Small intestine (tissue), 7 donors: ENCODE data around the gene ITIH1. TPM values are rescaled to one million over a fixed set of nuclear protein-coding genes. Genes with fewer than 3 reads are reported as not detected.

Source experiments
- DNase-seq, 2 donors: peaks; one replicate each; pipeline versions ENCODE4 v3.0.0 to v3.0.0-alpha.2; 2013
- FAIRE-seq: peaks from 2 replicates; lab custom pipeline; 2012; peaks lifted over from hg19 to GRCh38; lab: Jason Lieb, UNC
- H3K27ac ChIP-seq, 3 donors: one replicate each; pipeline ENCODE4 v1.5.1; 2013; ENCODE audit warnings: low read length in 2 of 3, mild to moderate bottlenecking in 2 of 3, control low read depth in 1 of 3, inconsistent platforms in 1 of 3, low read depth in 1 of 3, moderate library complexity in 1 of 3
- H3K27me3 ChIP-seq, 3 donors: one replicate each; pipeline ENCODE4 v1.6.1; 2013; ENCODE audit warnings: low read length in 3 of 3, inconsistent platforms in 1 of 3; ENCODE audit not compliant: control insufficient read depth in 3 of 3, insufficient read depth in 3 of 3
- H3K36me3 ChIP-seq, 3 donors: one replicate each; pipeline ENCODE4 v1.6.1; 2013; ENCODE audit warnings: low read length in 3 of 3, inconsistent platforms in 1 of 3, low read depth in 1 of 3, mild to moderate bottlenecking in 1 of 3, moderate library complexity in 1 of 3; ENCODE audit not compliant: control insufficient read depth in 3 of 3, insufficient read depth in 2 of 3
- H3K4me1 ChIP-seq, 3 donors: one replicate each; pipeline ENCODE4 v1.6.1; 2013; ENCODE audit warnings: low read length in 2 of 3, inconsistent platforms in 1 of 3, low read depth in 1 of 3, mild to moderate bottlenecking in 1 of 3, moderate library complexity in 1 of 3; ENCODE audit not compliant: control insufficient read depth in 3 of 3, insufficient read depth in 2 of 3
- H3K4me3 ChIP-seq, 3 donors: one replicate each; pipeline ENCODE4 v1.5.1; 2013; ENCODE audit warnings: low read length in 3 of 3, control low read depth in 1 of 3, inconsistent platforms in 1 of 3, low read depth in 1 of 3, mild to moderate bottlenecking in 1 of 3, moderate library complexity in 1 of 3
- H3K9me3 ChIP-seq, 2 donors: one replicate each; pipeline ENCODE4 v1.6.1; 2013; ENCODE audit warnings: low read depth in 1 of 2, low read length in 1 of 2; ENCODE audit not compliant: control insufficient read depth in 2 of 2, insufficient read depth in 1 of 2
- WGBS, 3 donors: extraction: QIAGEN DNeasy Blood & Tissue Kit; methylation state at CpG; one replicate each; pipeline ENCODE4 v1.1.7; 2013; 5-methylcytosine and 5-hydroxymethylcytosine counted together
- polyA plus RNA-seq, 4 donors: library from polyadenylated mRNA; stranded (reverse) in 3 of 4; unstranded in 1 of 4; fragments of 200-250 nt in 3 of 4; fragments of 120-200 nt in 1 of 4; gene quantifications; one replicate each; pipeline versions ENCODE4 v1.2.1 to v1.2.3, GENCODE V29; 2013
- donor health status: healthy with polysubstance abuse.
- donor health status: control.
- donor health status: control.
- donor health status: Bipolar disorder and iron deficiency.
- donor health status: healthy.

ITIH1 gene
- polyA plus RNA-seq, 4 donors, result 0.13 to 0.58 TPM; not detected in 2

- Histone ChIP-seq H3K9me3 (no peaks in the 10 kb centered on the region), H3K36me3 (no peaks in the 10 kb centered on the region), H3K4me3 (no peak overlapping the region), H3K27ac (no peak overlapping the region), H3K4me1 (peaks cover 0 to 23% (median 0%) of the 10 kb centered on the region in 3 donors), H3K27me3 (no peaks in the 10 kb centered on the region)
- no peak for FAIRE-seq
- no peak for DNase-seq
- WGBS, 3 donors, result 82 to 87% (median 84%) methylated on average over 13 of the region's 13 CpGs
Measured at GRCh38 chr3:52790741-52791140, 13.3 kb downstream of the ITIH1 start.

- no peak overlapping the region for H3K27ac ChIP-seq
- no peak for FAIRE-seq
Measured at GRCh38 chr3:52791366-52791765, 14.0 kb downstream of the ITIH1 start.

GRCh38 chr3:52791928-52792327 lies 14.5 kb downstream of the ITIH1 start:
- H3K4me1 ChIP-seq, result peaks cover 0 to 23% (median 0%) of the 10 kb centered on the region in 3 donors

More at GRCh38 chr3:52791366-52791765, 14.0 kb downstream of the ITIH1 start:
- Histone ChIP-seq H3K4me1 (peaks cover 0 to 23% (median 0%) of the 10 kb centered on the region in 3 donors), H3K4me3 (no peak overlapping the region), H3K9me3 (no peaks in the 10 kb centered on the region), H3K27me3 (no peaks in the 10 kb centered on the region), H3K36me3 (no peaks in the 10 kb centered on the region)
- WGBS, 3 donors, result 72 to 82% (median 81%) methylated on average over 12 of the region's 12 CpGs
- no peak for DNase-seq

GRCh38 chr3:52792413-52792812 lies 15.0 kb downstream of the ITIH1 start:
- H3K4me1 ChIP-seq, result peaks cover 0 to 23% (median 0%) of the 10 kb centered on the region in 3 donors
- H3K4me3 ChIP-seq, result no peak overlapping the region
- H3K27ac ChIP-seq, result no peak overlapping the region
- DNase-seq (peak in 1 of 2 donors; percentile 38), FAIRE-seq (no peak)
- no peaks in the 10 kb centered on the region for H3K27me3 ChIP-seq
- H3K36me3 ChIP-seq, result no peaks in the 10 kb centered on the region
- WGBS, 3 donors, result 79 to 85% (median 84%) methylated on average over 7 of the region's 7 CpGs
- no peaks in the 10 kb centered on the region for H3K9me3 ChIP-seq

More at GRCh38 chr3:52791928-52792327, 14.5 kb downstream of the ITIH1 start:
- Histone ChIP-seq H3K36me3 (no peaks in the 10 kb centered on the region), H3K27ac (no peak overlapping the region), H3K4me3 (no peak overlapping the region), H3K9me3 (no peaks in the 10 kb centered on the region), H3K27me3 (no peaks in the 10 kb centered on the region)
- 80 to 90% (median 81%) methylated on average over 4 of the region's 4 CpGs for WGBS, 3 donors
- DNase-seq (no peak), FAIRE-seq (no peak)

GRCh38 chr3:52792961-52793695 lies 15.7 kb downstream of the ITIH1 start:
- Histone ChIP-seq H3K36me3 (no peaks in the 10 kb centered on the region), H3K4me1 (peaks cover 0 to 23% (median 0%) of the 10 kb centered on the region in 3 donors), H3K27ac (no peak overlapping the region), H3K27me3 (no peaks in the 10 kb centered on the region), H3K4me3 (no peak overlapping the region), H3K9me3 (no peaks in the 10 kb centered on the region)
- FAIRE-seq (no peak), DNase-seq (no peak)
- 75 to 79% (median 77%) methylated on average over 18 of the region's 18 CpGs for WGBS, 3 donors

GRCh38 chr3:52793702-52794611 lies 16.6 kb downstream of the ITIH1 start:
- WGBS, 3 donors, result 54 to 66% (median 66%) methylated on average over 7 to 9 of the region's 9 CpGs
- peak in 1 of 2 donors; percentile 31 for DNase-seq
- Histone ChIP-seq H3K36me3 (no peaks in the 10 kb centered on the region), H3K9me3 (no peaks in the 10 kb centered on the region), H3K4me1 (peaks cover 0 to 23% (median 0%) of the 10 kb centered on the region in 3 donors), H3K4me3 (no peak overlapping the region), H3K27me3 (no peaks in the 10 kb centered on the region), H3K27ac (no peak overlapping the region)
- no peak for FAIRE-seq

- Histone ChIP-seq H3K4me1 (peaks cover 0 to 23% (median 0%) of the 10 kb centered on the region in 3 donors), H3K9me3 (no peaks in the 10 kb centered on the region), H3K27ac (no peak within 1 kb of the TSS), H3K27me3 (no peaks in the 10 kb centered on the region), H3K36me3 (no peaks in the 10 kb centered on the region), H3K4me3 (no peak within 1 kb of the TSS)
- no peak for FAIRE-seq
- DNase-seq, result peak in 1 of 2 donors; percentile 23
- WGBS, 3 donors, result 73 to 83% (median 77%) methylated on average over 10 of the region's 10 CpGs
Measured at GRCh38 chr3:52794612-52795099, 17.3 kb downstream of the ITIH1 start, which contains the start of gene ITIH3. Gene ITIH3, plus strand, starts transcription at chr3:52794796. Its CDS starts 8 bp downstream, at chr3:52794804.

GRCh38 chr3:52795298-52795900 lies 18.0 kb downstream of the ITIH1 start:
- H3K36me3 ChIP-seq, result no peaks in the 10 kb centered on the region
- WGBS, 3 donors, result 50 to 59% (median 52%) methylated on average over 9 of the region's 9 CpGs
- FAIRE-seq (no peak), DNase-seq (no peak)
- H3K4me1 ChIP-seq, result peaks cover 0 to 23% (median 0%) of the 10 kb centered on the region in 3 donors
- H3K27ac ChIP-seq, result no peak overlapping the region
- H3K9me3 ChIP-seq, result no peaks in the 10 kb centered on the region
- no peaks in the 10 kb centered on the region for H3K27me3 ChIP-seq
- H3K4me3 ChIP-seq, result no peak overlapping the region
